K562 (cell line): ENCODE data around the gene IDI1. TPM values are rescaled to one million over a fixed set of nuclear protein-coding genes. Genes with fewer than 3 reads are reported as not detected.

Experiments
- ASH1L ChIP-seq: fragments of 450-650 bp; IDR thresholded peaks from 2 replicates; pipeline ENCODE4 v1.6.1; 2018; ENCODE audit warnings: borderline replicate concordance, mild to moderate bottlenecking, low read depth; ENCODE audit not compliant: partially characterized antibody
- BHLHE40 ChIP-seq: IDR thresholded peaks from 2 replicates; pipeline ENCODE4 v1.6.1; 2011; ENCODE audit warnings: low read length, improper control_type of control experiment
- CEBPB ChIP-seq: fragments of 450-650 bp; IDR thresholded peaks from 2 replicates; pipeline ENCODE4 v1.6.1; 2016; ENCODE audit warnings: missing genetic modification characterization, missing compliant biosample characterization
- CXXC5 ChIP-seq: fragments of 250-450 bp; sonication (Bioruptor Pico); IDR thresholded peaks from 2 replicates; pipeline ENCODE4 v1.8.0; 2022; ENCODE audit warnings: inconsistent platforms, mild to moderate bottlenecking, moderate library complexity
- KLF16 ChIP-seq: IDR thresholded peaks from 2 replicates; pipeline ENCODE4 v1.6.1; 2016; ENCODE audit warnings: antibody characterized with exemption
- NR1H2 ChIP-seq: sonication (generic); formaldehyde crosslinking; IDR thresholded peaks from 2 replicates; pipeline ENCODE4 v1.4.0; 2020; ENCODE audit warnings: mild to moderate bottlenecking, missing genetic modification reagents
- NR2C1 ChIP-seq, 2 experiments: fragments of 450-650 bp; IDR thresholded peaks; 2 replicates each; pipeline ENCODE4 v1.6.1; 2017; ENCODE audit warnings: mild to moderate bottlenecking in 2 of 2, antibody characterized with exemption in 1 of 2, inconsistent platforms in 1 of 2, missing compliant biosample characterization in 1 of 2, missing genetic modification characterization in 1 of 2
- NR3C1 ChIP-seq: sonication (generic); formaldehyde crosslinking; IDR thresholded peaks from 2 replicates; pipeline ENCODE4 v1.8.1; 2022; ENCODE audit warnings: missing genetic modification reagents
- POLR2AphosphoS2 ChIP-seq: IDR thresholded peaks from 2 replicates; pipeline ENCODE4 v1.6.1; 2012; ENCODE audit warnings: low read length, improper control_type of control experiment
- POLR3A ChIP-seq: IDR thresholded peaks from 2 replicates; pipeline ENCODE4 v1.6.1; 2011; ENCODE audit warnings: borderline replicate concordance, mild to moderate bottlenecking, moderate library complexity; ENCODE audit not compliant: insufficient read length, insufficient read depth; ENCODE audit errors: extremely low read depth
- SIN3A ChIP-seq, 2 experiments: fragments of 150-350 bp in 1 of 2; IDR thresholded peaks; 2 replicates each; pipeline ENCODE4 v1.6.1; 2011 to 2016; ENCODE audit warnings: borderline replicate concordance in 2 of 2, low read depth in 2 of 2, low read length in 2 of 2, mild to moderate bottlenecking in 2 of 2, moderate library complexity in 2 of 2; ENCODE audit not compliant: control insufficient read depth in 1 of 2
- SMARCE1 ChIP-seq: fragments of 450-650 bp; IDR thresholded peaks from 2 replicates; pipeline ENCODE4 v1.7.1; 2016; ENCODE audit warnings: mild to moderate bottlenecking
- TAF15 ChIP-seq: fragments of 200-400 bp; formaldehyde crosslinking; IDR thresholded peaks from 2 replicates; pipeline ENCODE4 v1.6.1; 2017; ENCODE audit warnings: mild to moderate bottlenecking, low read depth, low read length, moderate library complexity
- TCF3 ChIP-seq: sonication (generic); formaldehyde crosslinking; IDR thresholded peaks from 2 replicates; pipeline ENCODE4 v1.4.0; 2020; ENCODE audit warnings: mild to moderate bottlenecking, missing genetic modification reagents
- TEAD4 ChIP-seq, 2 experiments: sonication (generic) in 1 of 2; formaldehyde crosslinking in 1 of 2; IDR thresholded peaks; 2 replicates each; pipeline versions ENCODE4 v1.6.1 to v1.8.0; 2012 to 2022; ENCODE audit warnings: borderline replicate concordance in 1 of 2, inconsistent platforms in 1 of 2, low read length in 1 of 2, mild to moderate bottlenecking in 1 of 2, missing genetic modification reagents in 1 of 2
- ZFP1 ChIP-seq: fragments of 450-650 bp; formaldehyde crosslinking; IDR thresholded peaks from 2 replicates; pipeline ENCODE4 v1.4.0; 2020; ENCODE audit warnings: mild to moderate bottlenecking, mixed read lengths
- ZNF197 ChIP-seq: fragments of 200-800 bp; sonication (Bioruptor generic); IDR thresholded peaks from 2 replicates; pipeline ENCODE4 v1.6.1; 2016; ENCODE audit warnings: low read depth, missing genetic modification characterization, missing compliant biosample characterization
- ZNF436 ChIP-seq: fragments of 250-450, 450-650 bp; sonication (Bioruptor Pico); formaldehyde crosslinking; IDR thresholded peaks from 2 replicates; pipeline ENCODE4 v1.7.0; 2020; ENCODE audit warnings: mild to moderate bottlenecking
- ZNF764 ChIP-seq: fragments of 250-450 bp; sonication (Bioruptor Pico); IDR thresholded peaks from 2 replicates; pipeline ENCODE4 v1.4.0; 2020; ENCODE audit warnings: low read depth, mild to moderate bottlenecking, moderate library complexity
- polyA plus RNA-seq, 8 experiments: library from polyadenylated mRNA; depleted of rRNA in 4 of 8; stranded (reverse) in 5 of 8; unstranded in 3 of 8; fragments of >200 nt; fragmentation: Nextera tagmentation in 2 of 8; fragmentation: Illumina TruSeq in 1 of 8; extraction: Ambion mirVana in 2 of 8; extraction: Trizol in 1 of 8; gene quantifications; 2 replicates each; pipeline versions ENCODE4 v1.2.1 to v1.2.3, GENCODE V29; 2011 to 2014; ENCODE audit warnings: inconsistent platforms in 1 of 8, missing spikeins in 1 of 8
- total RNA-seq, 7 experiments: library from RNA; depleted of rRNA in 6 of 7; stranded (reverse); fragments of >200 nt in 6 of 7; fragmentation: Illumina TruSeq in 2 of 7; extraction: Trizol in 2 of 7; gene quantifications; 2 replicates each; pipeline versions ENCODE4 v1.2.1 to v1.2.3, GENCODE V29; 2011 to 2021; ENCODE audit warnings: low replicate concordance in 1 of 7
- TF ChIP-seq, protein P1 (sequence below): fragments of 250-450 bp; sonication (Bioruptor Pico); IDR thresholded peaks from 2 replicates; pipeline ENCODE4 v1.8.0; 2022; ENCODE audit warnings: inconsistent platforms
- TF ChIP-seq, protein P2 (sequence below), 2 experiments: fragments of 450-650 bp in 1 of 2; sonication (generic) in 1 of 2; formaldehyde crosslinking in 1 of 2; IDR thresholded peaks in 1 of 2; conservative IDR thresholded peaks in 1 of 2; 2 replicates each; pipeline versions ENCODE4 v1.6.1 to v1.8.1; 2016 to 2023; ENCODE audit warnings: mild to moderate bottlenecking in 2 of 2, moderate library complexity in 2 of 2, inconsistent platforms in 1 of 2, missing genetic modification reagents in 1 of 2

Gene IDI1
- total and polyA plus RNA-seq, 9 of the 15 experiments (the other 6 are each of a cell fraction or from before 2014, with no cell fraction given): 70.0 to 265 (median 119) TPM

DNA sequence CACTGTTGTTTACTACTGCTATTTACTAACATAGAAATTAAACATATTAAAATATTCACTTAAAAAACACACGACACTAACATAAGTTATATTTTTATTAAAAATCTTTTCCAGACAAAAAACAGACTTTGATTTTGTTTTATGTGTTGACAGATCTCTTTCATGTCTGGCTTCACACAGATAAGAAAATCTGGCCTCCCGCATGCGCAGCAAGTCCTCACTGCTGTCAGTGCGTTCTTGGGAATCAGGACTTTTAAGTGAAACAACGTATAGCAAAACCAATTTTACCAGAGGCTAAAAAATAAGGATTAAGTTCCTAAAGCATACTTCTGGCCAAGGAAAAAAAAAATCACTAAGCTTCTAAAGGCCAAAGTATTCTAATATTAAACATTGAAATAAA, 1.2 kb upstream of the IDI1 start (continued):
- no peak for TF ChIP-seq TAF15
- 0 out of 2 replicates have a peak, but pooled peaks have one; percentile 15 for TF ChIP-seq NR2C1 (IDR thresholded peaks at IDR 0.05)
- TF ChIP-seq NR2C1 (tag; IDR thresholded peaks at IDR 0.05): no peak
- no peak for TF ChIP-seq ZNF436 (CRISPR knock-in tag)
- peak; percentile 76 for TF ChIP-seq TCF3 (CRISPR knock-in tag)
- no peak for TF ChIP-seq POLR3A
- TF ChIP-seq POLR2AphosphoS2: no peak
- TF ChIP-seq KLF16: 0 out of 2 replicates have a peak, but pooled peaks have one; percentile 7
- TF ChIP-seq ZNF764 (CRISPR knock-in tag): no peak
- TF ChIP-seq, protein P1, sequence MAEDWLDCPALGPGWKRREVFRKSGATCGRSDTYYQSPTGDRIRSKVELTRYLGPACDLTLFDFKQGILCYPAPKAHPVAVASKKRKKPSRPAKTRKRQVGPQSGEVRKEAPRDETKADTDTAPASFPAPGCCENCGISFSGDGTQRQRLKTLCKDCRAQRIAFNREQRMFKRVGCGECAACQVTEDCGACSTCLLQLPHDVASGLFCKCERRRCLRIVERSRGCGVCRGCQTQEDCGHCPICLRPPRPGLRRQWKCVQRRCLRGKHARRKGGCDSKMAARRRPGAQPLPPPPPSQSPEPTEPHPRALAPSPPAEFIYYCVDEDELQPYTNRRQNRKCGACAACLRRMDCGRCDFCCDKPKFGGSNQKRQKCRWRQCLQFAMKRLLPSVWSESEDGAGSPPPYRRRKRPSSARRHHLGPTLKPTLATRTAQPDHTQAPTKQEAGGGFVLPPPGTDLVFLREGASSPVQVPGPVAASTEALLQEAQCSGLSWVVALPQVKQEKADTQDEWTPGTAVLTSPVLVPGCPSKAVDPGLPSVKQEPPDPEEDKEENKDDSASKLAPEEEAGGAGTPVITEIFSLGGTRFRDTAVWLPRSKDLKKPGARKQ (CRISPR knock-in tag): no peak
- 0 out of 2 replicates have a peak, but pooled peaks have one; percentile 5 for TF ChIP-seq BHLHE40
- TF ChIP-seq, protein P2, sequence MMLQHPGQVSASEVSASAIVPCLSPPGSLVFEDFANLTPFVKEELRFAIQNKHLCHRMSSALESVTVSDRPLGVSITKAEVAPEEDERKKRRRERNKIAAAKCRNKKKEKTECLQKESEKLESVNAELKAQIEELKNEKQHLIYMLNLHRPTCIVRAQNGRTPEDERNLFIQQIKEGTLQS (IDR thresholded peaks at IDR 0.05): 0 out of 2 replicates have a peak, but pooled peaks have one; percentile 35
- TF ChIP-seq, protein P2 (CRISPR knock-in tag; conservative IDR thresholded peaks at IDR 0.05): no peak
- no peak for TF ChIP-seq SMARCE1
- no peak for TF ChIP-seq CEBPB (tag)
- no peak for TF ChIP-seq ZNF197 (CRISPR knock-in tag)
- no peak for TF ChIP-seq ASH1L
- no peak for TF ChIP-seq ZFP1 (CRISPR knock-in tag)
- peak in 1 of 2 experiments; percentile 47; a peak in 1 of 4 replicates for TF ChIP-seq SIN3A (IDR thresholded peaks at IDR 0.05; ENCODE audit: borderline replicate concordance in 2 of 2, control insufficient read depth in 1 of 2, low read depth in 2 of 2, low read length in 2 of 2)
- TF ChIP-seq CXXC5 (CRISPR knock-in tag): peak; percentile 65
- peak; percentile 73 for TF ChIP-seq TEAD4 (IDR thresholded peaks at IDR 0.05; ENCODE audit: low read length)
- TF ChIP-seq TEAD4 (CRISPR knock-in tag; IDR thresholded peaks at IDR 0.05; ENCODE audit: borderline replicate concordance): no peak
- no peak for TF ChIP-seq NR1H2 (CRISPR knock-in tag)
- no peak for TF ChIP-seq NR3C1 (CRISPR knock-in tag)
- TF ChIP-seq, all 486 proteins: peak for 35
